NT2/D1 (cell line): ENCODE results near the gene CDH13.
A peak's percentile ranks its signal among the peaks of the same experiment; 100 is the strongest.

ENCODE experiments used
- DNase-seq: peaks from one replicate; pipeline ENCODE4 v3.0.0-alpha.2; 2011; ENCODE audit warnings: low read depth, low spot score
- H3K27me3 ChIP-seq: 2 replicates; pipeline ENCODE4 v1.6.0; 2011; ENCODE audit warnings: mild to moderate bottlenecking; ENCODE audit not compliant: insufficient read length, insufficient read depth
- H3K36me3 ChIP-seq: 2 replicates; pipeline ENCODE4 v1.6.1; 2011; ENCODE audit warnings: mild to moderate bottlenecking, low read length, mixed read lengths; ENCODE audit not compliant: insufficient read depth, insufficient read length
- H3K4me1 ChIP-seq: 2 replicates; pipeline ENCODE4 v1.5.1; 2011; ENCODE audit not compliant: insufficient read depth, insufficient read length
- H3K4me3 ChIP-seq: 2 replicates; pipeline ENCODE4 v1.5.1; 2011; ENCODE audit warnings: low read depth; ENCODE audit not compliant: insufficient read length
- H3K9ac ChIP-seq: 2 replicates; pipeline ENCODE4 v1.6.0; 2011; ENCODE audit warnings: low read depth; ENCODE audit not compliant: insufficient read length
- H3K9me3 ChIP-seq: 2 replicates; pipeline ENCODE4 v1.5.1; 2011; ENCODE audit warnings: mild to moderate bottlenecking, low read length; ENCODE audit not compliant: insufficient read depth
- SUZ12 ChIP-seq: IDR thresholded peaks from 2 replicates; pipeline ENCODE4 v1.6.1; 2011; ENCODE audit not compliant: insufficient read length, insufficient read depth; ENCODE audit errors: extremely low read depth
- YY1 ChIP-seq: IDR thresholded peaks from 2 replicates; pipeline ENCODE4 v1.6.1; 2011; ENCODE audit not compliant: insufficient read length, insufficient read depth
- ZNF274 ChIP-seq: IDR thresholded peaks from 2 replicates; pipeline ENCODE4 v1.6.1; 2011; ENCODE audit warnings: mild to moderate bottlenecking, low read depth, low read length

The CDH13 gene

GRCh38 chr16:82776470-82777146 lies 149.8 kb downstream of the CDH13 start:
- Histone ChIP-seq H3K27me3 (no peaks in the 10 kb centered on the region), H3K9me3 (no peaks in the 10 kb centered on the region), H3K4me1 (no peaks in the 10 kb centered on the region), H3K4me3 (no peak overlapping the region), H3K9ac (no peak overlapping the region), H3K36me3 (peaks cover 3% of the 10 kb centered on the region)
- TF ChIP-seq YY1, result no peak
- no peak for DNase-seq

GRCh38 chr16:82782715-82783251 lies 156.0 kb downstream of the CDH13 start:
- peak; percentile 55 for DNase-seq
- peaks cover 6% of the 10 kb centered on the region for H3K36me3 ChIP-seq
- H3K4me3 ChIP-seq, result no peak overlapping the region
- H3K4me1 ChIP-seq, result peaks cover 3% of the 10 kb centered on the region
- no peaks in the 10 kb centered on the region for H3K9me3 ChIP-seq
- no peaks in the 10 kb centered on the region for H3K27me3 ChIP-seq
- no peak overlapping the region for H3K9ac ChIP-seq
- TF ChIP-seq ZNF274 (no peak), SUZ12 (no peak), YY1 (no peak)

GRCh38 chr16:82783933-82784572 lies 157.3 kb downstream of the CDH13 start:
- peaks cover 13% of the 10 kb centered on the region for H3K36me3 ChIP-seq
- peaks cover 3% of the 10 kb centered on the region for H3K4me1 ChIP-seq
- DNase-seq, result no peak
- no peaks in the 10 kb centered on the region for H3K9me3 ChIP-seq
- no peaks in the 10 kb centered on the region for H3K27me3 ChIP-seq
- no peak overlapping the region for H3K4me3 ChIP-seq
- H3K9ac ChIP-seq, result no peak overlapping the region
- TF ChIP-seq ZNF274 (no peak), YY1 (no peak), SUZ12 (no peak)

- Histone ChIP-seq H3K27me3 (no peaks in the 10 kb centered on the region), H3K36me3 (peaks cover 13% of the 10 kb centered on the region), H3K4me1 (peaks cover 3% of the 10 kb centered on the region), H3K9me3 (no peaks in the 10 kb centered on the region), H3K9ac (no peak overlapping the region), H3K4me3 (no peak overlapping the region)
- TF ChIP-seq ZNF274 (no peak), YY1 (no peak), SUZ12 (no peak)
- DNase-seq, result no peak
Observed at GRCh38 chr16:82784573-82784968, 157.8 kb downstream of the CDH13 start.

GRCh38 chr16:82788225-82788624 lies 161.5 kb downstream of the CDH13 start:
- Histone ChIP-seq H3K9ac (no peak overlapping the region), H3K4me3 (no peak overlapping the region)
- no peak for TF ChIP-seq ZNF274
- TF ChIP-seq YY1, result no peak
- no peak for TF ChIP-seq SUZ12

GRCh38 chr16:82788919-82789318 lies 162.2 kb downstream of the CDH13 start:
- TF ChIP-seq SUZ12 (no peak), ZNF274 (no peak), YY1 (no peak)
- H3K36me3 ChIP-seq, result peaks cover 21% of the 10 kb centered on the region

More at GRCh38 chr16:82788225-82788624, 161.5 kb downstream of the CDH13 start:
- no peaks in the 10 kb centered on the region for H3K27me3 ChIP-seq
- peaks cover 21% of the 10 kb centered on the region for H3K36me3 ChIP-seq
- DNase-seq, result no peak
- H3K4me1 ChIP-seq, result no peaks in the 10 kb centered on the region
- H3K9me3 ChIP-seq, result no peaks in the 10 kb centered on the region

GRCh38 chr16:82792693-82793092 lies 165.9 kb downstream of the CDH13 start:
- Histone ChIP-seq H3K9ac (no peak overlapping the region), H3K36me3 (peaks cover 27% of the 10 kb centered on the region), H3K27me3 (no peaks in the 10 kb centered on the region), H3K4me3 (no peak overlapping the region), H3K4me1 (no peaks in the 10 kb centered on the region), H3K9me3 (no peaks in the 10 kb centered on the region)
- TF ChIP-seq SUZ12 (no peak), YY1 (no peak)
- DNase-seq, result no peak

More at GRCh38 chr16:82788919-82789318, 162.2 kb downstream of the CDH13 start:
- Histone ChIP-seq H3K9ac (no peak overlapping the region), H3K9me3 (no peaks in the 10 kb centered on the region), H3K4me3 (no peak overlapping the region), H3K4me1 (no peaks in the 10 kb centered on the region), H3K27me3 (no peaks in the 10 kb centered on the region)
- DNase-seq, result no peak
